ENCODE data around the gene MTTP.

The MTTP gene

GRCh38 chr4:99593781-99594641 is 19.4 kb downstream of the MTTP start:
- DNase-seq = no peak

GRCh38 chr4:99594818-99595217 is 20.2 kb downstream of the MTTP start:
- no peak for DNase-seq

GRCh38 chr4:99606716-99607115 is 32.1 kb downstream of the MTTP start:
- DNase-seq = no peak

GRCh38 chr4:99608417-99608816 is 33.8 kb downstream of the MTTP start:
- DNase-seq = no peak

- DNase-seq = no peak
Measured at GRCh38 chr4:99610605-99611175, 36.1 kb downstream of the MTTP start.

GRCh38 chr4:99612281-99612680 is 37.7 kb downstream of the MTTP start:
- DNase-seq = no peak

GRCh38 chr4:99612704-99613103 is 38.1 kb downstream of the MTTP start:
- DNase-seq = no peak

- DNase-seq = no peak
Measured at GRCh38 chr4:99614491-99614890, 39.9 kb downstream of the MTTP start.

GRCh38 chr4:99615170-99615820 is 40.7 kb downstream of the MTTP start:
- no peak for DNase-seq

- DNase-seq = no peak
Measured at GRCh38 chr4:99617374-99617773, 42.8 kb downstream of the MTTP start.

GRCh38 chr4:99622341-99622740 is 47.7 kb downstream of the MTTP start:
- no peak for DNase-seq

GRCh38 chr4:99624141-99624719 is 49.6 kb downstream of the MTTP start:
- no peak for DNase-seq

GRCh38 chr4:99625369-99625768 is 50.7 kb downstream of the MTTP start:
- DNase-seq = no peak

GRCh38 chr4:99628040-99628439 is 53.4 kb downstream of the MTTP start:
- no peak for DNase-seq

- no peak for DNase-seq
Measured at GRCh38 chr4:99629962-99630554, 55.4 kb downstream of the MTTP start.

- no peak for DNase-seq
Measured at GRCh38 chr4:99630857-99631360, 56.3 kb downstream of the MTTP start.

GRCh38 chr4:99633772-99634171 is 59.1 kb downstream of the MTTP start:
- DNase-seq = no peak

GRCh38 chr4:99634742-99635360 is 60.2 kb downstream of the MTTP start:
- DNase-seq = no peak

GRCh38 chr4:99635601-99636000 is 61.0 kb downstream of the MTTP start:
- no peak for DNase-seq

GRCh38 chr4:99636422-99636821 is 61.8 kb downstream of the MTTP start:
- DNase-seq = no peak

- no peak for DNase-seq
Measured at GRCh38 chr4:99637174-99637573, 62.5 kb downstream of the MTTP start.

- DNase-seq = no peak
Measured at GRCh38 chr4:99640676-99641075, 66.1 kb downstream of the MTTP start.
